GM19452 (cell line): ENCODE results near the gene OR6K6.

ENCODE experiments used
- ATAC-seq: cut with Tn5 transposase; IDR thresholded peaks from one replicate; pipeline ENCODE4 v1.9.1; 2021; ENCODE audit not compliant: unreplicated experiment

OR6K6 gene

GRCh38 chr1:158800526-158800925 lies 46.0 kb downstream of the OR6K6 start:
- no peak for ATAC-seq

GRCh38 chr1:158801396-158801795 lies 46.9 kb downstream of the OR6K6 start:
- no peak for ATAC-seq

GRCh38 chr1:158803678-158804077 lies 49.2 kb downstream of the OR6K6 start:
- no peak for ATAC-seq
